Gastrocnemius medialis (tissue), 4 donors: ENCODE data around the gene CACNA1H.

Experiments used
- POLR2A ChIP-seq, 2 donors: fragments of 450-650 bp; IDR thresholded peaks; one replicate each; pipeline ENCODE4 v1.6.1; 2017; ENCODE audit warnings: antibody characterized with exemption in 2 of 2, mild to moderate bottlenecking in 2 of 2, moderate library complexity in 2 of 2
- TF ChIP-seq, protein P1 (sequence below), 5 experiments: fragments of 450-650 bp in 3 of 5; fragments of 200-600 bp in 2 of 5; sonication (generic) in 2 of 5; IDR thresholded peaks in 4 of 5; conservative IDR thresholded peaks in 1 of 5; 1 replicate in 4 of 5; 2 replicates in 1 of 5; pipeline ENCODE4 v1.5.1; 2016 to 2019; ENCODE audit warnings: antibody characterized with exemption in 5 of 5, mild to moderate bottlenecking in 3 of 5, moderate library complexity in 3 of 5

DNA sequence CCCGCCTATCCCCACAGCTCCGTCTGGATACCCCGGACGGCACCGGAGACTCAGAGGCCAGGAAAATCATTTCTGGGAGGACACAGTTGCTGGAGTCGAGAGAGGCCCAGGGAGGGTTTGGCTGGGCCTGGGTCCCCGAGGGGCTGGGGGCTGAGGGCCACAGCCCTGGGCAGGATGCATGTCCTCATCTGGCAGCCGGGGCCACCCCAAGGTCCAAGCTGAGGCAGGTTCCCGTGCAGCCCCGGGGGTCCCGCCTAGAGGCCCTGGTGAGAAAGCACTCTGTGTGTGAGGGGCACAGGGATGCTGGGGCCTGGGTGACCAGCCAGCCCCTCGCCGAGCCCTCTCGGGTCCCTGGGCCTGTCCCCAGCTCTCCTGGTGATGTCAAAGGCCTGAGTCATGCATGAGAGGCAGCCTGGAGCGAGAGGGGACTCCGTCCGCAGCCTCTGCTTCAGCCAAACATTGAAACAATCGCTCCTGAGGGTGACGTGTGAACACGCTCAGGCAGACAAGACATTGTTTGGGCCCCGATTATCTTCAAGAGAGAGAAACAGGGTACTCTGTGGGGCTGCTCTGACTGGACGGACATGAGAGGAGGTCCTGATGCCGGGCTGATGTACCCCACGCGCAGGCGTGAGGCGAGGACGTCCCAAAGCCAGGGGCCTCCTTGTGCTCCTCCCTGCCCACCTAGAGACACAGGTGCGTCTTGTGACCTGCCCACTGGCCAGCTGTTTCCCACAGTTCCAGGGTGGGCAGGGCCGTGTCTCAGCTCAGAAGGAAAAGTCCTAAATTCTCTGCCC is 31.1 kb upstream of the CACNA1H start:
- TF ChIP-seq, protein P1, sequence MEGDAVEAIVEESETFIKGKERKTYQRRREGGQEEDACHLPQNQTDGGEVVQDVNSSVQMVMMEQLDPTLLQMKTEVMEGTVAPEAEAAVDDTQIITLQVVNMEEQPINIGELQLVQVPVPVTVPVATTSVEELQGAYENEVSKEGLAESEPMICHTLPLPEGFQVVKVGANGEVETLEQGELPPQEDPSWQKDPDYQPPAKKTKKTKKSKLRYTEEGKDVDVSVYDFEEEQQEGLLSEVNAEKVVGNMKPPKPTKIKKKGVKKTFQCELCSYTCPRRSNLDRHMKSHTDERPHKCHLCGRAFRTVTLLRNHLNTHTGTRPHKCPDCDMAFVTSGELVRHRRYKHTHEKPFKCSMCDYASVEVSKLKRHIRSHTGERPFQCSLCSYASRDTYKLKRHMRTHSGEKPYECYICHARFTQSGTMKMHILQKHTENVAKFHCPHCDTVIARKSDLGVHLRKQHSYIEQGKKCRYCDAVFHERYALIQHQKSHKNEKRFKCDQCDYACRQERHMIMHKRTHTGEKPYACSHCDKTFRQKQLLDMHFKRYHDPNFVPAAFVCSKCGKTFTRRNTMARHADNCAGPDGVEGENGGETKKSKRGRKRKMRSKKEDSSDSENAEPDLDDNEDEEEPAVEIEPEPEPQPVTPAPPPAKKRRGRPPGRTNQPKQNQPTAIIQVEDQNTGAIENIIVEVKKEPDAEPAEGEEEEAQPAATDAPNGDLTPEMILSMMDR (IDR thresholded peaks at IDR 0.05 in 4 of 5, conservative IDR thresholded peaks at IDR 0.05 in 1 of 5) = no peak
- TF ChIP-seq POLR2A (IDR thresholded peaks at IDR 0.05) = no peak
